Ureter (tissue), 1 donor: ENCODE results near the gene ISOC1. TPM values are rescaled to one million over a fixed set of nuclear protein-coding genes. Genes with fewer than 3 reads are reported as not detected.

Source experiments
- DNase-seq: peaks from one replicate; pipeline ENCODE4 v3.0.0-alpha.2; 2020; ENCODE audit warnings: low spot score
- total RNA-seq: library from RNA; stranded (reverse); gene quantifications from one replicate; pipeline ENCODE4 v1.2.4, GENCODE V29; 2023
- donor health status: DM: yes; HTN: yes; CAD: no.

Gene ISOC1
- total RNA-seq, 1 donor from 2014 or later: 21.1 TPM

DNA sequence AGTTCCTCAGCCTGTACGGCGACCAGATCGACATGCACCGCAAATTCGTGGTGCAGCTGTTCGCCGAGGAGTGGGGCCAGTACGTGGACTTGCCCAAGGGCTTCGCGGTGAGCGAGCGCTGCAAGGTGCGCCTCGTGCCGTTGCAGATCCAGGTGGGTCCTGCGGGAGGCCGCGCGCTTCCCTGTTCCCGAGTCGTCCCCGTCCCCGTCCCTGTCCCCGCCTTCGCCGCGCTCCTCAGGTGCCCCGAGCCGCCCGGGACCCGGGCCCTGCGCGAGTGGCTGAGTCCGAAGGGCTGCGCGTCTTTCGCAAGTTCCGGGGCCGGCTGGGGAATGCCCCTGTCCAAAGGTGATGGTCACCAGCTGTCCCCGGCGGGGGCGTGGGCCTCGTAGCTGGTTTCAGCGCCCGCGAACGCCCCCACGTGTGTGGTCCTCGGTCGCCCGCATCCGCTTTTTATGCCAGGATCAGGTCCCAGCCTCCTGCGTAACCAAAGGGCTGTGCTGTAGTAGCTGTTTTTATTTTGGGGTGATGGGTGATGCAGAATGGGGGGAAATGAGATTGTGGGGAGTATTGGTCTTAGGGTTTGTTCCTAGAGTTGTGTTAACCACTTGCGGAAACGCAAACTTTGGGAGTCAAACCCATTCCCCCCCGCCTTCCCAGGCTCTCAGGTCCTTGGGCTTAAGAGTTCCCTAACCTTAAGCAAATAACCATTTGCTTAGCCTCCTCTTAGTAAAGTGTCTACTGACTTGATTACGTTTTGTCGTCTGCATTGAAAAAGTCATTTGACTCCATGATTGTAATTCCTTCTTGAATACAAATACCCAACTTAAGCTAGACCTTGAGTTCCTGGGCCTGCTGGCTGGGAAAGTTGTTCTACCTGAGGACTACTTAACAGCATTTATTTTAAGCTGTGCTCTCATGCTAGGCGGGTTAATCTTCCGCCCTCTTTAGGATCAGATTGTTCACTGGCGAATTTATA is 663 bp downstream of the ISOC1 start:
- peak; percentile 76 for DNase-seq

DNA sequence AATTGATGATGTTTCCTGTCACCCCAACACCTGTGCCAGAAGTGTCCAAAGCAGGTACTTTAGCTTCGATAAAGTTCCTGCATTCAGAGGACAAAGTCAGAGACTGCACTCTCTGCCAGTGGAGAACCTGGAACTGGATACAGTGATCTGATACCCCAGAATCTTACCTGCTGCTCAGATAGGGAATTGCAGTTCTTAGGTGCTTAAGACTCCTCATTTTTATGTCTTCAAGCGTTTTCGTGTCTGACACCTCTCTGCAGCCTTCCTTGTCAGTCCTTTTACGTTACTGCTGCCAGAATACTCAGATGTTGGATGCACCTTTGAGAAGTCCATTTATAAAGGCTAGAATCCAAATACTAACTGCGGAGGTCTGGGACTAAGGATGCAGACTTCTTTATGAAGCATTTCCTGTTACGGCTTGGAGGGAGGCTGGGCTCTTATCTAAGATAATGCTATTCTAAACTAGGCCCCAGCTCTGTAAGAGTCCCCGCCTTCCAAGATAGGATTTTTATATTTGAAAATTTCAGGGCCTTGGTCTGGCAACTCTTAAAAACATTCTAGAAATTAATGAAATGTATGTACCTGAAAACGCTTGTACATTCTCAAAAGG is 1.9 kb downstream of the ISOC1 start:
- DNase-seq: no peak

DNA sequence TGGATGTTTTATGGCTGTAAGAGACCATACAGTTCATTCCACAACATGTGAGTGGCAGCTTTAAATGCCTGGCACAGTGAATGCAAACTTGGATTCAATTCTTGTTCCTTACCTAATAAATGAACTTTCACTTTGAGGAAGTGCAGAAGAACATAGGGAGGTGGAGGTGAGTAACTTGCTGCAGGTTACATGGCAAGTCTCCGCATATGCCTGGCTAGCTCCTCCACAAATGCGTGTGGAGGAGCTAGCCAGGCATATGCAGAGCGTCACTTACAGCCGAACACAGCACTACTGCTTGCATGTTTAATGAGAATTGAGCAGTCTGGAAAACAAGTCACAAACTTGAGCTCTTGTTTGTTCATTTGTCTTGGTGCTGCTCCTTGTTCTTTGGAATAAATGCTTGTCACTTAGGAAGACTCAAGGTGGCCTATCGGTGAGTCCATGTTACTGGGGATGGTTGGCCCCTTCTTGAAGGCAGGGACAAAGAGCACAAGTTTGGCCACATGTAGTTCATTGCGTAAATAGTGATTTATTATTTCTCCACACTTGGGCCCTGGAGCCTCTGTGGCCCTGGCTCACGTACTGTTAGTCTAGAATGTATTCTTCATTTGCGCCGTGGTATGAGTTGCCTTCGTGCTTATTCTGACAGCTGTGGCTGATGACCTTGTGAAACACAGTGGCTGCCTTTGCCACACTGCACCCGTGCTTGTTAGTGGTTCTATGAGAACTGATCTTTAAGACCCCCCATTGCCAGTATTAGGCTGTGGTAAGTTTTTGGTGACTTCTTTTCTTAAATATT is 3.1 kb downstream of the ISOC1 start:
- DNase-seq: no peak

DNA sequence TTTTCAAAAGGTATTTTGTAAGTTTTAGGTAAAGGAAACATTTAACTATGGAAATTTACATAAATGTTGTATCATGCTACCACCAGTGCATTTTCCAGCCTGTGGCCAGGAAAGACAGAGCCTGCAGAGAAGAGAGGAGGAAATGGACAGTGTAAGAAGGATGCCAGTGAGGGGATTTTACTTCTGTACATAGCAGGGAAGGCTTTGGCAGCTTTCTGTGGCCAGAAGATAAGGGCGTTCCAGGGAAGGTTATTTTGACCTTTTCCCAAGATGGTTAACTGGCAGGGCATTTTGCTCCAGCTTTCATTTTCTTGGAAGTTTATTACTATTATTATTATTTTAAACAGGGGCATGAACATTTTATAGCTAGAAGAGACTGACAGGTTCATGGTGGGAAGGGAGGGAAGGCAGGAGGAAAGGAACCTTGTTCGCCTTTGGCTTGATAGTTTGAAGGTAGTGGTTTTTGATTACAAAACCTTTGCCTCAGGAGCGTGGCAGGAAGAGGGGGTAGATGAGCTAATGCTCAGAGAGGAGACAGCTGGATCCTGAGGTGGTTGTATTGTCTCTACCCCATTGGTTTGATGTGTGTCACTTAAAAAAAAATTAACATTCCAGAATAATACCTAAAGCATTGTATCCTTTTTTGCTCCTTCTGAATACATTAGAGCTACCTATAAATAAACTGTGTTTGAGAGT is 4.1 kb downstream of the ISOC1 start:
- no peak for DNase-seq

DNA sequence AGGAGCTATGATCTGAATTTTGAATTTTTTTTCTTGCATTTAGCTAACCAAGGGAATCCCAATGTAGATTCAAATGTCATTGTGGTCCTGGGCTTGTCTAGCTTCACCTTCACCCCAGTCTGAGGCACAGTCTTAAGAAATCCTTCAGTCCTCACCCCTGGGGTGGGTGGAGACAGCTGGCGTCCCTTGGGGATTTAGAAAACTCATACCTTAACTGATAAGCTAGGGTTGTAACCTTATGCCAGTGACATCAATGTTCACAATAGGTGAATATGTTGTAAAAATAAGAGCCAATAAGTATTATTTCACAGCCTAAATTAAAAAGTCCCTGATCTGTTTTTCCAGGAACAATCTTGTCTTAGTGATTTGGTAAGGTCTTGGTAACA is 4.6 kb downstream of the ISOC1 start:
- DNase-seq: no peak

DNA sequence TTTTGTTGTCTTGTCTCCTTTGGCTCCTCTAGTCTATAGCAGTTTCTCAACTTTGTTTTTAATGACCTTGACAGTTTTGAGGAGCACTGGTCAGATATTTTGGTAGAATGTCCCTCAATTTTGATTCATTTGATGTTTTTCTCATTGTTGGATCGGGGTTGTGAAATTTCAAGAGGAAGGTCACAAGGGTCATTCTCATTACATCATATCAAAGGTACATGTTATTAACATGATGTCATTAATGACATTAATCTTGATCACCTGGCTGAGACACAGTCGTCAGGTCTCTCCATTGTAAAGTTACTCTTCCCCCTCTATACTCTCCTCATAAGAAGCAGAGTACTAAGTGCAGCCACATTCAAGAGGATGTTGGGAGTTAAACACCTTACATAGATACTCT is 7.2 kb downstream of the ISOC1 start:
- DNase-seq: no peak

DNA sequence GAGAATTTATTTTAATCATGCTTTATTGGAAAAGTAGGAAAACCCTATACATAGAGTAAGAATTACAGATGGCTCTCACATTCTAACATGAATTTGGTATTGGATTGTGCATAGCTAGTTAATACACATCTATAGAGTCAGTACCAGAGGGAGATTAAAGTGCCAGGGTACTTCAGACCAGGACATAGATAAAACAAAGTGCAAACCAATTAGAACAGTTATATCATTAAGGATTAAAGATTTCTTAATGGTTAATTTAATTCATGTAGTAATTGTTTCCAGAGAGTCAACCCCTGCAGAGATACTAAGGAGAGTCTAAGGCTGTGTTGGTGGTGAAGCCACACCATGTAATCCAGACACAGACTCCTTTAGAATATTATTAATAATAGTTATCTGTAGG is 8.8 kb downstream of the ISOC1 start:
- no peak for DNase-seq

DNA sequence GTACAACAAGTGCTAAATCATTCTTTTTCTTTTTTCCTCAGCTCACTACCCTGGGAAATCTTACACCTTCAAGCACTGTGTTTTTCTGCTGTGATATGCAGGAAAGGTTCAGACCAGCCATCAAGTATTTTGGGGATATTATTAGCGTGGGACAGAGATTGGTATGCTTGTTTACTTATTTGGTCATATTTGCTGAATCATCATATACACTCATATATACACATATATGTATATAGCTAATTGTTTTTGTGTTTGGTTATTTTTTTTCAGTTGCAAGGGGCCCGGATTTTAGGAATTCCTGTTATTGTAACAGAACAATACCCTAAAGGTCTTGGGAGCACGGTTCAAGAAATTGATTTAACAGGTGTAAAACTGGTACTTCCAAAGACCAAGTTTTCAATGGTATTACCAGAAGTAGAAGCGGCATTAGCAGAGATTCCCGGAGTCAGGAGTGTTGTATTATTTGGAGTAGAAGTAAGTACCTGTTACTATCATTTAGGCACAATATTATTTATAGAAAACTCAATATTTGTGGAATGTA is 10.4 kb downstream of the ISOC1 start:
- DNase-seq: no peak

DNA sequence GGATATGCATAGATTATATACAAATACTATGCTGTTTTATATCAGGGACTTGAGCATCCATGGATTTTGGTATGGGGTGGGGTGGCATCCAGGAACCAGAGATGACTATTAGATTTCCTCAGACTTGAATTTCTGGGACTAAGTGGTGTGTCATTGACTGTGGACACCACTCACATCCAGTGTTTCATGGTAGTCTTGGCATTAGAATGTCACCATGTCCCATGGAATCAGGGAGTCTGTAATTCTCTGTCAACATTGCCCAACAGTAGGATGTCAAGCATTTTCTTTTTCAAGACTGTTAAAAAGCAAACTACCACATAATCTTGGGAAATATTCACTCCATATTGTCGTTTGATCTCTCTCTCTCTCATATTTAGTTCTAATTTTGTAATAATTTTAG is 13.1 kb downstream of the ISOC1 start:
- no peak for DNase-seq

DNA sequence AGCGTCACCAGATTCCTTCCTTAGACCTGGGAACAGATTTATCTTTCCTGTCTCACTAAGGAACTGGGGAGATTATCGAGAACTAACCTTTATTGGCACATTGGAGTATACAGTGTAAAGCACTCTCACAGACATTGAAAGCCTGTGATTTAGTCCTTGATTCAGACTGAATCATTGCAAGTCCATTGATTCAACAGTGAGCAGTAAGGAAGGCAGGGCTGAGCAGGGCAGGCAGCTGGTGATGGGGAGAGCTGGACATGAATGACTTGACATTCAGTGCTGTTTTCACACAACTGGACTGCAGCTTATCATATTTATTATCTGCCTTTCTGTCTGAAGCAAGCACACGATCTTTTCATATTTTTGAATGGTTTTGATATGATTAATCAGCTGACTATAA is 16.2 kb downstream of the ISOC1 start:
- DNase-seq: no peak

DNA sequence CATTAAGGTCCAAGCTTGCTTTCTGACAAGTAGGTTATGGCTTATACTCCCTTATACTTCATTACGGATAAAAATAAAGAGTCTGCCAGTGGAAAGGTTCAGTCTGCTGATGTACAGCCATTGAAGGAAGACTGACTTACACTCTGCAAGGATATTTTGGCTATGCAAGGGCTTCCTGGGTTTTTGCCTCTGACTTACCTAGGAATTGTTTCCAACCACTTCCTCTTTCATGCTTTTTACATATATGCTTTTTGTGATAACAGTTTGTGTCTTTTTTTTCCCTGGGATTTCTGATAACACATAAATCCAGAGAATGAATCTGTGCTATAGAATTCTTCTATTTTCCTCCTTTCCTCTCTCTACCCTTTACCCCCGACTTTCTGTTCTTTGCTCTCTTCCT is 16.8 kb downstream of the ISOC1 start:
- no peak for DNase-seq

DNA sequence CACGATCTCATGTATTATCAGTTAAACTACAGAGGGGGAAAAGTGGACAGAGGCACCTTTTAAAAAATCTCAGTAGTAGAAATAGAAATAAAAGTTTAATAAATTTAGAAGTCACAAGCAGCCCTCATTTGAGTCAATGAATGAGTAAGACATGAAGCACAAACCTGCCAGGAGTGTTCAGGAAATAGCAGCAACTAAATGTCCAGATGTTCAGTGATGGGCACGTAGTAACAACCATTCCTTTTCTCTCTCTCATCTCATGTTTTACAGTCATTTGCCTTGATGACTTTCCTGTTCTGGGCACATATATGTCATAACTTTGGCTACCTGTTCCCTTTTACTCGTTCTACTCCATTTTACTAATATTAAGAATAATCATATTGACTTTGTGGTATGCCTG is 17.7 kb downstream of the ISOC1 start:
- DNase-seq: no peak

DNA sequence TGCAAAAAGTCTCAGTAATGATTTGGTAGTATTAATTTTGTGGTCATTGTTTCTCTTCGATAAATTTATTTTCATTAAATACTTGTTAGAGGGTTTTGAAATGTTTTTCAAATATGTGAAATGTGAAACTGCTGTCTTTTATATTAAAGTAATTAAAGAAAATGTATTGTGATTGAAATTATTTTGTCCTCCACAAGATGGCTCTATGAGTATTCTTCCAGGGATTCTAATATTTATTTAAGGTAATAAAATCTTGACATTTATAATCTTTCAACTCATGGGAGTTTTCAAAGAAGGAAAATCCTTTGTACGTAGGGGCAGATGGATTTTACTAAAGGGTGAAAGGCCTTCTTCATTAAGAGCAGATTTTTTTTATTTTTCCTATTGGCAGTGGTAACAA is 19.3 kb downstream of the ISOC1 start:
- DNase-seq: no peak

DNA sequence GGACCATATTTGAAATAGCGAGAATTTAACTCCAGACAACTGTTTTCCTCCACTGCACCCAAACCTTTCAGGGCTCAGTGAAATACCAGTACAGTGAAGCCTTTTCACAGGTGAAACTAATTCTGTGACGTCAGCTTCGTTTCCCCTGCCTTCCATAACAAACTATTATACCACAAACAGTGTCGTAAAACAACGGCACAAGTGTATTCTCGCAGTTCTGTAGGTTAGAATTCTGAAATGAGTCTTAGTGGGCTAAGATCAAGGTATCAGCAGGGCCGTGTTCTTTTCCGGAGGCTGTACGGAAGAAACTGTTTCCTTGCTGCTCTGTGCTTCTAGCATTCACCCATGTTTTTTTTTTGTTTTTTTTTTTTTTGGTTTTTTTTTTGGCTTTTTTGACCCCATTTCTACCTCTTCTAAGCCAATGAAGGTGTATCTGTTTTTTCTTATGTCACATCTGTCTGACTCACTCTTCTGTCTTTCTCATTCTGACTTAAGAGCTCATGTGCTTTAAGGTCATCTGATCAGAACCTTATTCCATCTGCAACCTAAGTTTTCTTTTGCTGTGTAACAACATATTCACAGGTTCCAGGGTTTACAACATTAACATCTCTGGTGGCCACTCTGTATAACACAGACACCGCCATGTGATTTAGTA is 20.1 kb downstream of the ISOC1 start:
- no peak for DNase-seq

DNA sequence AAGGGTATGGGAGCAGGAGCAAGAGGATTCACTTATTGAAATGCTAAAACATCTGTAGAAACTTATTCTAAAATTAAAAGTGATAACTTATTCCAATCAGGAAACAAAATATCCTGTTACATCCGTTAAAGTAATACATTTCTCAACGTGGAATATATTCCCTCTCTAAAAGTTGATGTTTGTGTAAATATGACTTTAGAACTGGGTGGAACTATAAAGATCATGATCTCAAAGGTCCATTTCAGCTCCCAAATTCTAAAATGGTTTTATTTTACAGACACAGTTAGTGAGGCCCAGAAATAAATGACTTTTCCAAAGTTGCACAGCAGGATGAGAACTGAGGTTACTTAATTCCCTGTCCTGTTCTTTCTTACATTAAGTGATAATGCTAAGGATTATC is 21.1 kb downstream of the ISOC1 start:
- DNase-seq: no peak

DNA sequence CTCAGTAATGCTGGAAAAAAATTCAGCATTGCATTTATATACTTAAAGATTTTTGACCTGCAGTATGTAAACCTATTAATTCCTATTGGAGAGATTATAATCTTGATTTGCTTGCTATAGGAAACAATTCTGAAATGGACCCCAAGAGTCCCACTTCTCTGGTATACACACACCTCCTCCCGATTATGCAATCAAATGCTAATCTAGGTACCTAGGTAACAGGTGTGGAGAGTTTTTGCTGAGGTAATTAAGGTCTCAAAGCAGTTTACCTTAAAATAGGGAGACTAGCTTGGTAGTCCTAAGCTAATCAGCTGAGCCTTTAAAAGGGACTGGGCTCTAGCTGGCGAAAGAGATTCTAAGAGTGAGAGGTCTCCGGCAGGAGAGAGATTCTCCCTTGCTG is 22.2 kb downstream of the ISOC1 start:
- DNase-seq: no peak

DNA sequence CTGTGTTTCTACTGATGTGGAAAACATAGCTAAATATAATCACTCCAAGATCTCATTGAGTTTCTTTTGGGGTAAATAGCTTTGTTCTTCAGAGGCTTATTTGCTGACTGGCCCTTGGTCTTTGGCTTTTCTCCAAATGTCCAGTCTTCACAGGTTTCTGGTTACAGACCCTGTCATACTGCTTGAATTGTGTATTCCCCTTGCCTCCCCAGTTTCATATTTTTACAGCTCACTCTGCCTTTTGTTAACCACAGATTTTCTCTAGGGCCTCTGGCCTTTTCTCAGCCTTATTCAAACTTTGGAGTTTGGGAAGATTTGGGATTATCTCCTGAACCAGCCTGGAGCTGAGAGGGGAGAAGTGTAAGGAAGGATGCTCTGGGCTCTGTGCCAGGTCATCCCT is 23.9 kb downstream of the ISOC1 start:
- no peak for DNase-seq

DNA sequence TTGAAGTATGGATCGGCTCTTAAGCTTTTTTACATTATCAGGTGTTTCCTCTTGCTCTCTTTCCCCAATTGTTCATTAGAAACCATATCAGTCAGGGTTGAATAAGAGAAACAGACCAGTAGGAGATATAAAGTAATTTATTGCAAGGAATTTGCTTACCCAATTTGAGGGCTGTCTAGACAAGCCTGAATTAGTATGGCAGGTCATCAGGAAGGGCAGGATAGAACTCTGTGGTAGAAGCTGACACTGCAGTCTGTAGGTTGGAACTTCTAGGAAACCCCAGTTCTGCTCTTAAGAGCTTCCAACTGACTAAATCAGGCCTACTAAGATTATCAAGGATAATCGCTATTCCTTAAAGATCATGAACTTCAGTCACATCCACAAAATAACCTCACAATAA is 24.3 kb downstream of the ISOC1 start:
- no peak for DNase-seq

DNA sequence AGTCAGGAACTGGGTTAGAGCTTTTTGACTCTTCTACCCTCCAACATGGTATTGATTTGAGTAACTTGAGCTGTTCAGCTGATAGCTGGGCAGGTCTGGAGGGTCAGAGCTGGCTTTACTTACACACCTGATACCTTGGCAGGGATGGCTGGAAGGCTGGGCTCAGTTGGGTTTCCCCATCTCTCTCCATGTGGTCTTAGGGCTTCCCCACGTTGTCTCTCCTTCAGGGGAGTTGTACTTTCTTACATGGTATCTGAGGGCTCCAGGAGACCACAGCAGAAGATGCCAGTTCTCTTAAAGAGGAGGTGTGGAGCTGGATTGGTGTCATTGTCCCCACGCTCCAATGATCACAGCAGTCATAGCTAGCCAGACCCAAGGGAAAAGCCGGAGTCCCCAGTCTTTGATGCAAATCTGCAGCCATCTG is 25.6 kb downstream of the ISOC1 start:
- DNase-seq: no peak

DNA sequence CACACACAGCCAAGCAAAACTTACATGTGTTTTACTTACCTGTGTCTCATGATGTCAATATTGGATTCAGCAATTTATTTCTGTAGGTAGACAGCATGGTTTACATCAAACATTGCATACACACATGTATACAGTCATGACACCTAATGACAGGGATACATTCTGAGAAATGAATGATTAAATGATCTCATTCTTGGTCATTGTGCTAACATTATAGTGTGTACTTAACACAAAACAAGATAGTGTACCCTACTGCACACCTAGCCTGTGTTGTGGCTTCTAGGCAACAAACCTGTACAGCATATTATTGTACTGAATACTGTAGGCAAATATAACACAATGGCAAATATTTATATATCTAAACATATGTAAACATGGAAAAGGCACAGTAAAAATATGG is 28.0 kb downstream of the ISOC1 start:
- DNase-seq: no peak

DNA sequence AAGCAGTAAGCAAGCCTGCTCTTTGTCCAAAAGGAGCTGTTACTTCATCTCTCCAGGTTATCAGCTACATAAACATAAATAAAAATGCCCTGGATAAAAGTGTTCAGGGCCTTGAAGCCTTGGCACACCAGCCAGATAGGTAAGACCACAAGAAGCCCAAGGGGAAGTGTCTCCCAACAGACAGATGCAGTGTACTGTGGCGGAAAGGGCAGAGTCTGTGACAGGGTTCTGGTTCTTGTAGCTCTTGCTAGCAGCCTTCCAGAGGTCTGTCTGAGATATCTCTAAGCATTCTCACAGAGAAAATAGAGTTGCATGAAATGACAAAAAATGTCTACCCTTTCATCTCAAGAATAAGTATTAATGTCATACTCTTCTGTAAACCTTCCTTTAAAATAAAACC is 30.1 kb downstream of the ISOC1 start:
- DNase-seq: no peak
